ENCODE measurements around the gene DEPDC4.

DEPDC4 gene

DNA sequence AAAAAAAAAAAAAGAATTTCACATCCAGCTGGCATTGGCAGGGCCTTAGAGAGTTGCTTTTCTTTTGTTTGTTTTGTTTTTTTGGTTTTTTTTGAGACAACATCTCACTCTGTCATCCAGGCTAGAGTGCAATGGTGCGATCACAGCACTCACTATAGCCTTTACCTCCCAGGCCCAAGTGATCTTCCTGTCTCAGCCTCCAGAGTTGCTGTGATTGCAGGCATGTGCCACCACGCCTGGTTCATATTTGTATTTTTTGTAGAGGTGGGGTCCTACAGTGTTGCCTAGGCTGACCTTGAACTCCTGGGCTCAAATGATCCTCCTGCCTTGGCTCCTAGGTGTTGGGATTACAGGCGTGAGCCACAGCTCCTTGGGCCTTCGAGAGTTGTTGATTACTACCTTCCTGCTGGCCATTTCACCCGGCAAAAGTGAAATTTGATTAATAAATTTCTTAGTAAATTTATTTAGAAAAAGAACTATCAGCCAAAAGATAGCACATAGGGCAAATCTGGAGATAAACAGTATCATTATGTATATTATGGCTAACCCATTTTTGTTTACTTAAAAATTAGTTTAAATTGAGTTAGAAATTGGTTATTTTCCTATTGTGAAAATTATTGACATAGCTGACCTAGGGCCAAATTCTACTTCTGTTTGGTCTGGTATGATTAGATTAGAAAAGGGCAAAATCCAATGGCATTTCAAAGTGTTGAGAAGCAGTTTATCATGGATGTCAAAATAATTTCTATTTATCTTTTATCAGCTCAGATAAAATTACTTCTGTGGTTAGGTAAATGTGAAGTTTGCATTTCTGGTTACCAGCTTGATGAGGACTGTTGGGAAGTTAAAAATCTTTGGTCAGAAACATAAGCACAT lies 53.6 kb downstream of the DEPDC4 start:
- DNase-seq, result no peak

DNA sequence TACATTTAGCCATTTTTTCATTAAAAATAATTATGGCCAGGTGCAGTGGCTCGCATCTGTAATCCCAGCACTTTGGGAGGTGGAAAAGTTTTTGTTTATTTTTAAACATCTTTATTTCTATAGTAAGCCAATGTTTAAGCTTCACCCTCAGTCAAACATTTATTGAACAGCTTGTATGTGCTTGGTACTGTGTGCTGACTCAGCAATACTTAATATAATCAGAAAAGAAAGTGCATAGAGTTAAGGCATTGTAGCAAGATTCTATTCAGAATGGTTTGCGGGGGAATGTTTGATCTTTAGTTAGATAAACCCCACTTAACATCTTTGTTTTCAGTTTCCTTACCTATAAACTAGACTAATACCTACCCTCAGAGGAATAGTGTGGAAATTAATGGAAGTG lies 55.2 kb downstream of the DEPDC4 start:
- DNase-seq, result no peak

DNA sequence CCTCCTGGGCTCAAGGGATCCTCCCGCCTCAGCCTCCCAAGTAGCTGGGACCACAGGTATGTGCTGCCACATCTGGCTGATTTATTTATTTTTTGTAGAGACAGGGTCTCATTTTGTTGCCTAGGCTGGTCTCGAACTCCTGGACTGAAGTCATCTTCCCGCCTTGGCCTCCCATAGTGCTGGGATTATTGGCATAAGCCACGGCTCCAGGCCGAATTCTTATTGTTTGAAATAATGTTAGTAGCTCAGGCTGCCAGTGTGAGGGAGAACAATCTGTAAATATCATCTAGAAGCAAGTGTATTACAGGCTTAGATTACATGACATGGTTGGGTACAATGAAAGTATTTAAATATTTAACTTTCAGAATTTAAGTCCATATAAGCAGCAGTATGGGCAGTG lies 58.0 kb downstream of the DEPDC4 start:
- DNase-seq, result no peak

DNA sequence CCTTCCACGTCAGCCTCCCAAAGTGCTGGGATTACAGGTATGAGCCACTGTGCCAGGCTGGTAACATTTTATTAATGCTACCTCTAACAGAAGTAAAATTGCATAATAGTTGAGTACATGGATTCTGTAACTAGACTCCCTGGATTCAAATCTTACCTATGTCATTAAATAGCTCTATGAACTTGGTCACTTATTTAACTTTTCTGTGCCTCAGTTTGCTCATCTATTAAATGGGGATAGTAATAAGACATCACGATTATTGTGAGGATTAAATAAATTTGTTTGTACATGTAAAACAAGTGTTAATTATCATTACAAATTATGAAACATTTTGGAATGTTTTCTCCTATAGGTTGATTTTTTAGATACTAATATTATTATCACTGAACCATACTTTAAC lies 59.6 kb downstream of the DEPDC4 start:
- DNase-seq, result no peak

DNA sequence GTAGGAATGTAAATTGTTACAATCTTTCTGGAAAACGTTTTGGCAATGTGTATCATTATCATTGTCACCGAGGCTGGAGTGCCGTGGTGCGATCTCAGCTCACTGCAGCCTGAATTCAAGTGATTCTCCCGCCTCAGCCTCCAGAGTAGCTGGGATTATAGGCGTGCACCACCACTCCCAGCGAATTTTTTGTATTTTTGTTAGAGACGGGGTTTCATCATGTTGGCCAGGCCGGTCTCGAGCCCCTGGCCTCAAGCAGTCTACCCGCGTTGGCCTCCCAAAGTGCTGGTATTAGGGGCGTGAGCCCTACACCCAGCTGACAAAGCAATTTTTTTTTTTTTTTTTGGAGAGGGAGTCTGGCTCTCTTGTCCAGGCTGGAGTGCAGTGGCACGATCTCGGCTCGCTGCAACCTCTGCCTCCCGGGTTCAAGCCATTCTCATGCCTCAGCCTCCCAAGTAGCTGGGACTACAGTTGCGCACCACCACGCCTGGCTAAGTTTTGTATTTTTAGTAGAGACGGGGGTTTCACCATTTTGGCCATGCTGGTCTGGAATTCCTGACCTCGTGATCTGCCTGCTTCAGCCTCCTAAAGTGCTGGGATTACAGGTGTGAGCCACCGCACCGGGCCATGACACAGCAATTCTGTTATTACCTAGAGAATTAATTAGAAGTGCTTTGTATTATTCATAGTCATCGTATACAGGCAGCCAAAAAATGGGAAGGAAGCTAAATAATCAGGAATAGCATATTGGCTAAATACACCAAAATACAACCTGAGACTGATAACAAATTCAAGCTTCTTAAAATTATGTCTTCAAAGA lies 65.1 kb downstream of the DEPDC4 start:
- no peak for DNase-seq

DNA sequence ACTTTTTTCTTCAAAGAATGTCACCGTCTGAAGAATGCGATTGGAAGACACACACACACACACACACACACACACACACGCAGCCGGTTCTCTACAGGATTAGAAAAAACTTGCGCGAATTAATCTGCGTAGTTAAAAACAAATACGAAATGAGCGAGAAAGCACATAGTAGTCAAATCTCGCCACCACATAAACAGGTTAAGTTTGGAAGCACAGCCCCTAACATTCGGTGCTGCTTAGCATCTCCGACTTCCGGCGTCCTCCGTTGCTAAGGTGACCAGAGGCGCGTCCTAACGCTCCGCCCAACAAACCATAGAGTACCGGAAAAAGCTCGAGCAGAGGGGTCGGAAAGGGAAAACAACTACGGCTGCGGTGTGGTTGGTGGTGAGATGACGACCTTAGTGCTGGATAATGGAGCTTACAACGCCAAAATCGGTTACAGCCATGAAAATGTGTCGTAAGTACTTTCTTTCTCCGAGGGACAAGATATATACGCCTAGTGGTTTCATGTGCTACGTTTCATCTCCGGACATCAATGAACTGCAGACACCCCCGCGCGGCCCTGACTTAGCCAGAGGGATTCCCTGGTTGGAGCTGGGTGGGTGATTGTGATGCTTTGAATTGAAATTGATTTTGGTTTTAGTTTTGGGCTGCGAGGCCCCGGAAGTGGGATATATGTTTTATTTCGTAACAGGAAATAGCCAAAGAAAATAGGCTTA lies 66.3 kb downstream of the DEPDC4 start, which contains the start of gene ACTR6:
Gene ACTR6, plus strand, starts transcription at position 353 of the 719 bp plus-strand sequence. Its CDS starts 37 bp downstream, at position 390.
- peak; percentile 97 for DNase-seq

DNA sequence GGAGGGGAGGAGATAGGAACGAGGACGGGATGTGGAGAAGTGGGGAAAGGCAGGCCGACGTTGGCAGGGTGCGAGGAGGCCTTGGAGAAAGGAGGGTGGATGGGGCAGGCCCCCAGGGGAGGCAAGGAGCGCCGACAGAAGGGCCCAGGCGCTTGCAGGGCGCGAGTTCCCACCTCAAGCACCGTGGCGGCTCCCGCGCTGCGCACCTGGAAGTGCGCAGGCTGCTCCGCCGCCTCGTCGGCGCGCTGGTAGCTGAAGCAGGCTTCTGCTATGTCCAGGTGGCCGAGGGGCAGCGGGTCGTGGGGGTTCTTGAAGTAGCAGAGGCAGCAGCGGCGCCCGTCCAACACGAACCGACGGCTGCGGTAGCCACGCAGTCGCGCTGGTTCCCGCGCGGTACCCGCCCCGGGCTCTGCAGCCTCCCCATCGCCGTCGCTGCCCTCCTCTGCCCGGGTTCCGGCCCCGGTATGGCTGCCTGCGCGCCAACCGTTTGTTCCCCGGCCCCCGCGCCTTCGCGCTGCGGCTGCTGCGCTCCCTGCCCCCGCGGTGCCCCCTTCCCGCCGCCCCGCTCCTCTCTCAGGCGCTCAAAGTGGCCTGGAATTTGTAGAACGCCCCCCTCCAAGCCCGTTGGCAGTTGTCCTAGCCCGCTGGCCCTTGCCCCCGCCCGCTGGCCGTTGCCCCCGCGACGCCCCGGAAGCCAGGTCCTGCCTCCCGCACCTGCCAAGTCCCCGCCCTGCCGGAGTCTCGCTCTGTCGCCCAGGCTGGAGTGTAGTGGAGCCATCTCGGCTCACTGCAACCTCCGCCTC lies 67.3 kb downstream of the DEPDC4 start:
- DNase-seq, result peak; percentile 92

DNA sequence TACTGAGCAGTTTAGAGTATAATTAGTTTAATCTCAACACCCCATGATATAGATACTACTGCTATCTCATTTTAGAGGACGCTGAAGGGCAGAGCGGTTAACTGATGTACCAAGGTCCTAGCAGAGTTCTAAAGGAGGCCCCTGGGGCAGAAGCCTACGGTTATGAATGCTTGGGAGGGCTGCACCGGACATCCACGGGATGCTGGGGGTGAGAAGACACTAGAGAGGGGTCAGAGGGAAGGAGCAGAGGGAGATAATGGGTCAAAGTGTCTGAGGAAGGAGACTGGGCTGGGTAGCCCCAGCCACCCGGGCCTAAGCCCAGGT lies 67.9 kb downstream of the DEPDC4 start:
- DNase-seq, result no peak

DNA sequence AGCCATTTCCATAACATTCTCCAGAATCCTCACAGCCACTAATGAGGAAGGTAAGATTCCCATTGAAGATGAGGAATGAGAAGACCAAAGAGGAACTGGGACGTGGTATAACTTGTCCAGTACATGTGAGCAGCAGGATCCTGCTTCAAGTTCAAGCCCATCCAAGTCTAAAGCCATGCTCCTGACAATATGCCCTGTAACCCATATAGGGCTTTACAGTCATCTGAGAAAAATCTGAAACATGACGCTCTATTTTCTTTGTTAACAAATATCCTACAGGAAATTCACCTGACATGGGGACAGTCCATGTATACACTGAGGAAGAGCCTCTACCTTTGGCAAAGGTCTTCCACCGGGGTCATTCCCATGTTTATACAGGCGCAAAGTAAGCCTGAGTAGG lies 69.4 kb downstream of the DEPDC4 start:
- no peak for DNase-seq

DNA sequence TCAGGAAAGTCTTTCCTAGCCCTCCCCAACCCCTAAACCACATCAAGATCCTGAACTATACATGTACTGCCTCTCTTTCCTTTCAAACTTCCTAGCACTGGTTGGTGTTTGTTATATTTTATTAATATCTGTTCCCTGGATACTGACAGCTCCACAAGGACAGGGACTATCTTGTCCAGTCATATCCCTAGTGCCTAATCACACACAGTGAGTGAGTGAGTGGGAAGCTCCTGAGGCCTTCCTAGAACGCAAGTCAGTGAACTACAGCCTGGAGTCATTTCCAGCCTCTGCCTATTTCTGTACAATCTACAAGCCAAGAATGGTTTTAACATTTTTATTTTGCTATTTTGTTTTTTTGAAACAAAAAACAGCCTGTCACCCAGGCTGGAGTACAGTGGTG lies 73.8 kb downstream of the DEPDC4 start:
- DNase-seq, result no peak
